Measurements from ENCODE around the gene BMS1.
"Not testable (repeated sequence)": the region's sequence is repeated elsewhere in the genome, so short reads cannot be mapped to it uniquely, and the experiment has no call there.

Gene BMS1

DNA sequence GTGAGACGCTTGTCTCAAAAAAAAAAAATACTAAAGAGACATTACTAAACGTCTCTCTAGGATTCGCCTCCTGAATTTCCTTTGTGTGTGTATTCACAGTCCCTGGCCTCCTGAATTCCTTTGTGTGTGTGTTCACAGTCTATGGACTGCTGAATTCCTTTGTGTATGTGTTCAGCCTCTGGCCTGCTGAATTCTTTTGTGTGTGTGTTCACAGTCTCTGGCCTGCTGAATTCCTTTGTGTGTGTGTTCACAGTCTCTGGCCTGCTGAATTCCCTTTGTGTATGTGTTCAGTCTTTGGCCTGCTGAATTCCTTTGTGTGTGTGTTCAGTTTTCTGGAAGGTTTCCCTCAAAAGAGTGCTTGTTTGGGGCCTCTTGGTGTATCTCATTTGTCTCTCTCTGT is 8.2 kb downstream of the BMS1 start:
- TF ChIP-seq CTCF (IDR thresholded peaks at IDR 0.05) = no peak
- Histone ChIP-seq H3K4me3 (no peak overlapping the region), H3K27ac (no peak overlapping the region)
- DNase-seq (ENCODE audit: low spot score) = no peak

DNA sequence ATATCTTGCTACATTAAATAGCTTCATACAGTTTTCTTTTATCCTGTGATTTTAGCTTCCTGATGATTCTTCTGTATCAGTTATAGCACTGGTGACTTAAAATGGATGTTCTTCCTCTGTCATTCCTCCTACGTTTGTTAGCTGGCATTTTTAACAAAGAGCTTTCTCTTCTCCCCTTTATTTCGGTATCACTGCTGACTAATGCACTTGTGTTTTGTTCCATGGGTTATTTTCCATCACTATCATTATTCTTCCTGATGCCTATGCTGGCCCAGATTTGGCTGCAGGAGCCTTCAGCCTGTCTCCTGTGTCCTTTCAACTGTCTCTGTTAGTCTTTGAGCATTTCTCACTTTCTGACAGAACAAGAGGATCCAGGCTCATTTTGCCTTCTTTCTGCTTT is 13.1 kb downstream of the BMS1 start:
- DNase-seq (ENCODE audit: low spot score) = no peak
- no peak for TF ChIP-seq CTCF (IDR thresholded peaks at IDR 0.05)
- no peak overlapping the region for H3K27ac ChIP-seq
- no peak overlapping the region for H3K4me3 ChIP-seq

DNA sequence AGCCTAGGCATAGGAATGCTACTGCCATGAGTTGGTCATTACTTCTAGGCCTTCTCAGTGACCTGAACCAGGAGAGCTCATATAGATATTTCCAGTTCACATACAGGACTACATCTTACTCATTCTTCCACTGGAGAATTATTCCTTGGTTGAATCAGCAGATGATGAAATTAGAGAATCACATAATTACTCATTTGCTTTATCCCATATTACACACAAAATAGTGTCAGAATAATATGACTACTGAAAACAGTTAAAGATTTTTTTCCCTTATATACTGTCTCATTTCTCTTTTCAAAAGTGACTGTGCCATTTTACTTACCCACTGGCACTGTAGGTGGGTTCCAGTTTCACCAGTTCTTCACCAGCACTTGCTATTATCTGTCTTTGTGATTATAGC is 18.5 kb downstream of the BMS1 start:
- no peak overlapping the region for H3K4me3 ChIP-seq
- H3K27ac ChIP-seq = no peak overlapping the region
- no peak for DNase-seq (ENCODE audit: low spot score)
- no peak for TF ChIP-seq CTCF (IDR thresholded peaks at IDR 0.05)

GRCh38 chr10:42802876-42803275 is 20.3 kb downstream of the BMS1 start:
- no peak for DNase-seq (ENCODE audit: low spot score)
- Histone ChIP-seq H3K27ac (no peak overlapping the region), H3K4me3 (no peak overlapping the region)
- TF ChIP-seq CTCF (IDR thresholded peaks at IDR 0.05) = no peak

- Histone ChIP-seq H3K4me3 (no peak overlapping the region), H3K27ac (no peak overlapping the region)
- TF ChIP-seq CTCF (IDR thresholded peaks at IDR 0.05) = no peak
- DNase-seq (ENCODE audit: low spot score) = no peak
These were observed 27.1 kb downstream of the BMS1 start for GRCh38 chr10:42809676-42810075.

- no peak overlapping the region for H3K27ac ChIP-seq
- no peak for DNase-seq (ENCODE audit: low spot score)
- no peak for TF ChIP-seq CTCF (IDR thresholded peaks at IDR 0.05)
- H3K4me3 ChIP-seq = no peak overlapping the region
These were observed 29.4 kb downstream of the BMS1 start for GRCh38 chr10:42812028-42812427.

- not testable (repeated sequence) for H3K27ac ChIP-seq; H3K4me3 ChIP-seq; DNase-seq (ENCODE audit: low spot score)
These were observed 31.5 kb downstream of the BMS1 start for GRCh38 chr10:42813989-42814687.

- not testable (repeated sequence) for DNase-seq (ENCODE audit: low spot score); H3K4me3 ChIP-seq; H3K27ac ChIP-seq
These were observed 33.7 kb downstream of the BMS1 start for GRCh38 chr10:42816334-42816733.

Measured in coronary artery (tissue), 2 donors.